Endodermal cell (in vitro differentiated cells): ENCODE results near the gene OSBPL5. TPM values are rescaled to one million over a fixed set of nuclear protein-coding genes. Genes with fewer than 3 reads are reported as not detected.

ENCODE experiments used
- DNase-seq: peaks from one replicate; pipeline ENCODE4 v3.0.0-alpha.2; 2017
- H3K27ac ChIP-seq: 2 replicates; pipeline ENCODE4 v1.5.1; 2013; ENCODE audit warnings: mild to moderate bottlenecking, low read depth, low read length, moderate library complexity
- H3K27me3 ChIP-seq: 2 replicates; pipeline ENCODE4 v1.6.1; 2013; ENCODE audit warnings: mild to moderate bottlenecking, low read length, moderate library complexity; ENCODE audit not compliant: insufficient read depth, control insufficient read depth, poor library complexity, severe bottlenecking
- H3K36me3 ChIP-seq: 2 replicates; pipeline ENCODE4 v1.7.0; 2013; ENCODE audit warnings: mild to moderate bottlenecking, low read length, moderate library complexity; ENCODE audit not compliant: control insufficient read depth, insufficient read depth
- H3K4me1 ChIP-seq: one replicate; pipeline ENCODE4 v1.7.0; 2013; ENCODE audit warnings: low read length; ENCODE audit not compliant: control insufficient read depth, insufficient read depth
- H3K4me3 ChIP-seq: 2 replicates; pipeline ENCODE4 v1.5.1; 2013; ENCODE audit warnings: mild to moderate bottlenecking, low read length, moderate library complexity
- H3K9ac ChIP-seq: 2 replicates; pipeline ENCODE4 v1.6.1; 2013; ENCODE audit warnings: mild to moderate bottlenecking, low read length, moderate library complexity; ENCODE audit not compliant: poor library complexity, severe bottlenecking; ENCODE audit errors: extremely low read depth
- H3K9me3 ChIP-seq: 2 replicates; pipeline ENCODE4 v1.6.1; 2013; ENCODE audit warnings: mild to moderate bottlenecking, low read length, moderate library complexity; ENCODE audit not compliant: control insufficient read depth
- H3K27ac Mint-ChIP-seq: 2 replicates; pipeline ENCODE4 v1.8.0; 2020; ENCODE audit warnings: mixed read lengths
- H3K27me3 Mint-ChIP-seq: 2 replicates; pipeline ENCODE4 v1.8.0; 2021; ENCODE audit warnings: mild to moderate bottlenecking, mixed read lengths; ENCODE audit not compliant: insufficient read depth
- H3K36me3 Mint-ChIP-seq: 2 replicates; pipeline ENCODE4 v1.8.0; 2020; ENCODE audit warnings: low read depth, mixed read lengths
- H3K4me1 Mint-ChIP-seq: 2 replicates; pipeline ENCODE4 v1.8.0; 2020; ENCODE audit warnings: mixed read lengths
- H3K4me3 Mint-ChIP-seq: 2 replicates; pipeline ENCODE4 v1.8.0; 2020; ENCODE audit warnings: mild to moderate bottlenecking, moderate library complexity, mixed read lengths
- H3K9me3 Mint-ChIP-seq: 2 replicates; pipeline ENCODE4 v1.8.0; 2020; ENCODE audit warnings: mild to moderate bottlenecking, mixed read lengths
- CTCF ChIP-seq: fragments of 200-600 bp; sonication (generic); conservative IDR thresholded peaks from 2 replicates; pipeline ENCODE4 v1.5.0; 2021; ENCODE audit warnings: antibody characterized with exemption, mild to moderate bottlenecking
- WGBS, 2 experiments: methylation state at CpG; one replicate each; pipeline versions ENCODE4 v1.1.5 to v1.1.7; 2013; ENCODE audit warnings: missing lambda C conversion rate in 2 of 2, mixed read lengths in 1 of 2; ENCODE audit not compliant: insufficient coverage in 1 of 2, insufficient read length in 1 of 2; 5-methylcytosine and 5-hydroxymethylcytosine counted together
- total RNA-seq, 2 donors: library from RNA; stranded (reverse); fragmentation: NEBNext Ultra II Directional in 1 of 2; extraction: Animal tissue kit (Norgen Biotek cat#: 25700) in 1 of 2; gene quantifications; 2 replicates in 1 of 2; 3 replicates in 1 of 2; pipeline ENCODE4 v1.2.1, GENCODE V29; 2021

The OSBPL5 gene
- total RNA-seq, 2 donors from 2014 or later, result 1.2 to 4.8 TPM

- peak overlapping the region; percentile 64 for H3K4me3 ChIP-seq
- 2% methylated on average over 24 to 48 of the region's 48 CpGs for WGBS, 2 experiments
- no peak overlapping the region for H3K27ac Mint-ChIP-seq
- no peaks in the 10 kb centered on the region for H3K36me3 ChIP-seq
- H3K9me3 Mint-ChIP-seq, result no peaks in the 10 kb centered on the region
- peaks cover 91% of the 10 kb centered on the region for H3K27me3 ChIP-seq
- peaks cover 91% of the 10 kb centered on the region for H3K27me3 Mint-ChIP-seq
- H3K4me1 Mint-ChIP-seq, result peaks cover 18% of the 10 kb centered on the region
- H3K4me1 ChIP-seq, result peaks cover 16% of the 10 kb centered on the region
- H3K27ac ChIP-seq, result peak overlapping the region; percentile 84
- H3K9me3 ChIP-seq, result no peaks in the 10 kb centered on the region
- TF ChIP-seq CTCF, result no peak
- no peak overlapping the region for H3K9ac ChIP-seq
- H3K36me3 Mint-ChIP-seq, result no peaks in the 10 kb centered on the region
- peak; percentile 97 for DNase-seq
- H3K4me3 Mint-ChIP-seq, result peak overlapping the region; percentile 46
Measured at GRCh38 chr11:3160252-3161031, 4.7 kb downstream of the OSBPL5 start.

- Histone ChIP-seq H3K9me3 (no peaks in the 10 kb centered on the region), H3K4me1 (peaks cover 16% of the 10 kb centered on the region), H3K27ac (no peak overlapping the region), H3K9ac (no peak overlapping the region), H3K36me3 (no peaks in the 10 kb centered on the region), H3K27me3 (peaks cover 95% of the 10 kb centered on the region), H3K4me3 (peak overlapping the region; percentile 64)
- Mint-ChIP-seq H3K9me3 (no peaks in the 10 kb centered on the region), H3K4me3 (peak overlapping the region; percentile 46), H3K27me3 (peaks cover 97% of the 10 kb centered on the region), H3K27ac (no peak overlapping the region), H3K4me1 (peaks cover 18% of the 10 kb centered on the region), H3K36me3 (no peaks in the 10 kb centered on the region)
- 77 to 78% methylated on average over 10 to 14 of the region's 14 CpGs for WGBS, 2 experiments
- no peak for DNase-seq
- no peak for TF ChIP-seq CTCF
Measured at GRCh38 chr11:3159296-3160190, 5.6 kb downstream of the OSBPL5 start.

GRCh38 chr11:3158821-3159220 is 6.3 kb downstream of the OSBPL5 start:
- Mint-ChIP-seq H3K4me3 (no peak overlapping the region), H3K27me3 (peaks cover 98% of the 10 kb centered on the region), H3K27ac (no peak overlapping the region), H3K36me3 (no peaks in the 10 kb centered on the region), H3K4me1 (peaks cover 15% of the 10 kb centered on the region), H3K9me3 (no peaks in the 10 kb centered on the region)
- TF ChIP-seq CTCF, result no peak
- Histone ChIP-seq H3K4me1 (peaks cover 9% of the 10 kb centered on the region), H3K27me3 (peaks cover 95% of the 10 kb centered on the region), H3K27ac (no peak overlapping the region), H3K9ac (no peak overlapping the region), H3K9me3 (no peaks in the 10 kb centered on the region), H3K36me3 (no peaks in the 10 kb centered on the region), H3K4me3 (no peak overlapping the region)
- no peak for DNase-seq
- 89 to 91% methylated on average over 6 to 13 of the region's 13 CpGs for WGBS, 2 experiments
